SJSA1 (cell line): ENCODE measurements around the gene DOCK9. TPM values are rescaled to one million over a fixed set of nuclear protein-coding genes. Genes with fewer than 3 reads are reported as not detected.

ENCODE experiments used
- DNase-seq, 2 experiments: peaks; one replicate each; pipeline ENCODE4 v3.0.0-alpha.2; 2015 to 2020; ENCODE audit warnings: low spot score in 2 of 2, low read depth in 1 of 2
- H3K27ac ChIP-seq: fragments of 250-450 bp; sonication (Bioruptor Pico); 2 replicates; pipeline ENCODE4 v1.5.1; 2020; ENCODE audit warnings: mild to moderate bottlenecking, moderate library complexity
- H3K27me3 ChIP-seq: fragments of 250-450 bp; sonication (Bioruptor Pico); replicated peaks from 2 replicates; pipeline ENCODE4 v1.5.1; 2020; ENCODE audit warnings: mild to moderate bottlenecking, moderate library complexity
- H3K36me3 ChIP-seq: fragments of 250-450 bp; sonication (Bioruptor Pico); 2 replicates; pipeline ENCODE4 v1.5.1; 2020; ENCODE audit warnings: mild to moderate bottlenecking
- H3K4me1 ChIP-seq: fragments of 250-450 bp; sonication (Bioruptor Pico); replicated peaks from 2 replicates; pipeline ENCODE4 v1.6.1; 2021; ENCODE audit warnings: mild to moderate bottlenecking
- H3K4me3 ChIP-seq: fragments of 250-450 bp; sonication (Bioruptor Pico); 2 replicates; pipeline ENCODE4 v1.5.1; 2020; ENCODE audit warnings: mild to moderate bottlenecking
- H3K9me3 ChIP-seq: fragments of 250-450 bp; sonication (Bioruptor Pico); replicated peaks from 2 replicates; pipeline ENCODE4 v1.5.1; 2020; ENCODE audit warnings: mild to moderate bottlenecking
- total RNA-seq: library from RNA; depleted of rRNA; stranded (reverse); fragments of >200 nt; shearing (Covaris generic); gene quantifications from 2 replicates; pipeline ENCODE4 v1.2.3, GENCODE V29; 2014

The DOCK9 gene
- total RNA-seq, 1 experiment from 2014 or later = 122 TPM

- Histone ChIP-seq H3K27ac (no peak overlapping the region), H3K4me3 (no peak overlapping the region), H3K36me3 (peaks cover 24% of the 10 kb centered on the region), H3K4me1 (peaks cover 16% of the 10 kb centered on the region), H3K9me3 (no peaks in the 10 kb centered on the region), H3K27me3 (no peaks in the 10 kb centered on the region)
- DNase-seq = peak in 1 of 2 experiments; percentile 66
Observed at GRCh38 chr13:98809345-98809777, 168.5 kb downstream of the DOCK9 start.

DNA sequence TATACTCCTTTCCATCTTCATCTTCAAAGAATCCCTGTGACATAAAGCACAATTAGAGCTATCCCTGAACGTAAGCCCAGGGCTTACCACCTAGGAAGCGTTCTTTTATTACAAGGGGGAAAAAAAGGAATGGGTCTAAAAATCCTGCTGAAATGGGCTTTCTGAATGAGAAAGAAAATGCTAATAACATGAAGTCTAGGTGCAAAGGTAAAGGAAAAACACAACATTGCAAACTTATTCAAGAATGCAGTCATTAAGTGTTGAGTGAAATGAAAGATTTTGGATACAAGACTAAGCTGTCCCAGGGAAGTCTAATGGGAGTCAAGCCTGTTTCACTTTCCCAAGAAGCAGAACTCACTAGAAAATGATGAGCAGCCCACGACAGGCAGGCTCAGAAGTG is 170.1 kb downstream of the DOCK9 start:
- DNase-seq = peak in 1 of 2 experiments; percentile 47
- H3K36me3 ChIP-seq = peaks cover 26% of the 10 kb centered on the region
- H3K4me3 ChIP-seq = no peak overlapping the region
- no peak overlapping the region for H3K27ac ChIP-seq
- no peaks in the 10 kb centered on the region for H3K27me3 ChIP-seq
- H3K4me1 ChIP-seq = peaks cover 5% of the 10 kb centered on the region
- no peaks in the 10 kb centered on the region for H3K9me3 ChIP-seq

GRCh38 chr13:98804336-98804855 is 173.5 kb downstream of the DOCK9 start:
- Histone ChIP-seq H3K27me3 (no peaks in the 10 kb centered on the region), H3K9me3 (no peaks in the 10 kb centered on the region), H3K4me3 (no peak overlapping the region), H3K4me1 (no peaks in the 10 kb centered on the region), H3K27ac (no peak overlapping the region), H3K36me3 (peaks cover 21% of the 10 kb centered on the region)
- DNase-seq = peak in 1 of 2 experiments; percentile 76

DNA sequence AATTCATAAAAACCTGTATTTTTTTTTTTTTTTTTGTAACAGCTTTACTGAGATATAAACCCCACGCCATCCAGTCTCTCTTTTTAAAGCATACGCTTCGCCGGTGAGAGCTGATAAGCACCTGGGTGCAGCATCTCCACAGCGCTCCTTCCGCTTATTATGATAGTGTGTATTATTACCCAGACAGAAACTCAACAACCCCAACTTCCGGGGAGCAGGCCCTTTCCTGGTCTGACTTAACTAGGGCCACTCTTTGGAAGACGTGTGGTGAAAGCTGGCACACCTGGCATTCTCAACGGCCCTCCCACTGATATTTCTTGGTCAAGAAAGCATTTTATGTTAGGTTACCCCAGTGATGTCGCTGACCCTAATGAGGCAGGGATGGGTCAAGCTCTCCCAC is 173.9 kb downstream of the DOCK9 start:
- no peaks in the 10 kb centered on the region for H3K27me3 ChIP-seq
- DNase-seq = peak in 1 of 2 experiments; percentile 68
- H3K4me1 ChIP-seq = no peaks in the 10 kb centered on the region
- no peak overlapping the region for H3K27ac ChIP-seq
- peaks cover 20% of the 10 kb centered on the region for H3K36me3 ChIP-seq
- no peak overlapping the region for H3K4me3 ChIP-seq
- H3K9me3 ChIP-seq = no peaks in the 10 kb centered on the region

- Histone ChIP-seq H3K4me3 (no peak overlapping the region), H3K36me3 (peaks cover 23% of the 10 kb centered on the region), H3K27me3 (no peaks in the 10 kb centered on the region), H3K4me1 (no peaks in the 10 kb centered on the region), H3K9me3 (no peaks in the 10 kb centered on the region), H3K27ac (no peak overlapping the region)
- peak in 1 of 2 experiments; percentile 78 for DNase-seq
Observed at GRCh38 chr13:98803111-98803561, 174.7 kb downstream of the DOCK9 start.

GRCh38 chr13:98802559-98802958 is 175.3 kb downstream of the DOCK9 start:
- no peaks in the 10 kb centered on the region for H3K9me3 ChIP-seq
- H3K27ac ChIP-seq = no peak overlapping the region
- peaks cover 25% of the 10 kb centered on the region for H3K36me3 ChIP-seq
- H3K4me3 ChIP-seq = no peak overlapping the region
- H3K4me1 ChIP-seq = no peaks in the 10 kb centered on the region
- H3K27me3 ChIP-seq = no peaks in the 10 kb centered on the region
- DNase-seq = no peak

DNA sequence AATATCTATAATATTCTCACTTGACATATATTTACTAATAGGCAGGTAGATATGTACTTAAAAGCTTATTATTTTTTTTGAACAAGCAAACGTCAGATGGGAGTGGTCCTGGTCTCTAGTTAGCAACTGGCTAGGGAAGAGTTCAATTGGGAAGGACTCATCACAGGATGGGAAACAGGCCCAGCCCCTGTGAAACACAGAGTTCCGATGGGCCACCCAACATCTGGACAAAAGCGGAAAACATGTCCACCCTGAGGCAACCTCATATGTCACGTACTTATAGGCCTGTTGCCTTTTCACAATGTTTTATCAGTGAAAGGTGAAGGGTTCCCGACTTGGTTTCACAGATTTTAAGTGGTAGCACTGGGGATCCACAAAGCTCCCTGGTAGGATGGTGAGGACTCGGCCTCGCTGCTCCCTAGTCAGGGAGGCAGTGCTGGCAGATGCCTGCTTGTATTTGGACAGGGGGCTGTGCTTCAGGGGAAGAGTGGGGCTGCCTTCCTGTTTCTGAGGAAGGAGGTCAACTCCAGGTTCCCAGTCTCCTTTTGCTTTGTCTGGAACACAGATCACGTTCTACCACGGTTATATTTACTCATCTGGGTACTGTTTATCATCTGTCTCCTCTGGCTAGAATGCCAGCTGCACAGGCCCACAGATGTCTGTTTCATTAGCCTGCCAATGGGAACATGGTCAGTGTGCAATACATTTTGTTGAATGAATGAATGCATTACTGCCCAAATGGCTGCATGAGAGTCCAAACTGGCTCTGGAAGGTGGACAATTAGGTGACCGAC is 176.0 kb downstream of the DOCK9 start:
- Histone ChIP-seq H3K4me3 (no peak overlapping the region), H3K36me3 (peaks cover 30% of the 10 kb centered on the region), H3K27me3 (no peaks in the 10 kb centered on the region), H3K4me1 (no peaks in the 10 kb centered on the region), H3K27ac (no peak overlapping the region), H3K9me3 (no peaks in the 10 kb centered on the region)
- DNase-seq = peak in 1 of 2 experiments; percentile 70

- peak in 1 of 2 experiments; percentile 73 for DNase-seq
- Histone ChIP-seq H3K36me3 (peaks cover 40% of the 10 kb centered on the region), H3K27ac (no peak overlapping the region), H3K4me3 (no peak overlapping the region), H3K27me3 (no peaks in the 10 kb centered on the region), H3K4me1 (no peaks in the 10 kb centered on the region), H3K9me3 (no peaks in the 10 kb centered on the region)
Observed at GRCh38 chr13:98800078-98800477, 177.8 kb downstream of the DOCK9 start.

GRCh38 chr13:98798849-98799645 is 178.8 kb downstream of the DOCK9 start:
- H3K27me3 ChIP-seq = no peaks in the 10 kb centered on the region
- H3K4me3 ChIP-seq = no peak overlapping the region
- peaks cover 39% of the 10 kb centered on the region for H3K36me3 ChIP-seq
- no peak overlapping the region for H3K27ac ChIP-seq
- peak in 1 of 2 experiments; percentile 55 for DNase-seq
- H3K9me3 ChIP-seq = no peaks in the 10 kb centered on the region
- no peaks in the 10 kb centered on the region for H3K4me1 ChIP-seq

DNA sequence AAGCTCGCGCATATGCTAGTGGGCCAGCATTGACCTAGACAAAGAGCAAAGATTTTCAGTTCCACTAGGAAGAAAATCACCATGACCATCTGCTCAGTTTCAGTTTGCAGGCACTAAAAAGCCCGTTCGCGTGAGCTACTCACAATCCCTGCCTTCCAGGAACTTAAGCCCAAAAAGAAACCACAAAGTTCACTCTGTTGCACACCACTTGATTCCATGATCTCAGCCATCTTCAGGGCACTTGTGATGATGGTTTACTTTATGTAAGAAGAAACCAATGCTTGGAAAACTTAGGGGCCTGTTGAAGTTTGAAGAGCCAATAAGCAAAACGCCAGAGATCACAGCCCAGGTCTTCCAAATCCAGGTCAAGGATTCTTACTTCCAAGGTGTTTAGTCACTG is 180.4 kb downstream of the DOCK9 start:
- Histone ChIP-seq H3K9me3 (no peaks in the 10 kb centered on the region), H3K27me3 (no peaks in the 10 kb centered on the region), H3K27ac (no peak overlapping the region), H3K36me3 (peaks cover 39% of the 10 kb centered on the region), H3K4me3 (no peak overlapping the region), H3K4me1 (no peaks in the 10 kb centered on the region)
- DNase-seq = peak in 1 of 2 experiments; percentile 54

DNA sequence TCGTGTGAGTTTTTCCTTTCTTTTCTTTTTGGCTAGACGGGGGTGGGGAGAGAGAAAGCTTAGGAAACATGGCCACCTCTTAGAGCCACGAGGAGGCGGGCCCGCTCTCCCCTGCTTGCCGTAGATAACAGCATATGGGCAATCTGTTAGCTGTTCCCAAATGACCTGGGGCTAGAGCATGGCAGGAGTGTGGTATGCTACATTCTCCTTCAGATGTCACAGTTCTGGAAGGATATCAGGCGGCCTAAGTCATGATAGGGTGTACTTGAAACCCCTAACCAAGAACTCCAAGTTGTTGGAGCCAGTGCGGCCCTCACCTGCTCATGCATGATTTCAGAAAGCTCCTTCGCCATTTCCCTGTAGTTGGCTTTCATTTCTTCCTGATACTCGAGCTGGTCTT is 181.1 kb downstream of the DOCK9 start:
- no peak overlapping the region for H3K27ac ChIP-seq
- H3K9me3 ChIP-seq = no peaks in the 10 kb centered on the region
- no peaks in the 10 kb centered on the region for H3K4me1 ChIP-seq
- H3K27me3 ChIP-seq = no peaks in the 10 kb centered on the region
- H3K36me3 ChIP-seq = peaks cover 39% of the 10 kb centered on the region
- no peak for DNase-seq
- no peak overlapping the region for H3K4me3 ChIP-seq

DNA sequence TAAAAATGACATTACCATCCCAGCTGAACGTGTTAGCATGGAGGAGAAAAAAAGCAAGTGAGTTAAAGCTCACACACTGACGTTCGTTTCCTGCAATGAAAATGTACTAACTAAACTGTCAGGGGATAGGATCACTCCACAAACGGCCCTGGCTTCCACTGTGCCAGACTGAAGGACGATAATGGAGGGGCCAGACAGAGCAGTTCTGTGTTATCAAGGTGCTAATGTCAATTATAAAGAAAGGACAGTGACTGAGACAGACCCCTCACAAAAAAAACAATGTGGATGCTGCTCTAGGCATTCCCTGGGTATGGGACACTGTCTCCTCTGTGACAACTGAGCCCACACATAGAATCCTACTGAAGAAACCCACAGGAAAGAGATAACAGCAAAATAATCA is 181.7 kb downstream of the DOCK9 start:
- Histone ChIP-seq H3K4me3 (no peak overlapping the region), H3K27me3 (no peaks in the 10 kb centered on the region), H3K36me3 (peaks cover 39% of the 10 kb centered on the region), H3K27ac (no peak overlapping the region), H3K4me1 (no peaks in the 10 kb centered on the region), H3K9me3 (no peaks in the 10 kb centered on the region)
- peak in 1 of 2 experiments; percentile 59 for DNase-seq

DNA sequence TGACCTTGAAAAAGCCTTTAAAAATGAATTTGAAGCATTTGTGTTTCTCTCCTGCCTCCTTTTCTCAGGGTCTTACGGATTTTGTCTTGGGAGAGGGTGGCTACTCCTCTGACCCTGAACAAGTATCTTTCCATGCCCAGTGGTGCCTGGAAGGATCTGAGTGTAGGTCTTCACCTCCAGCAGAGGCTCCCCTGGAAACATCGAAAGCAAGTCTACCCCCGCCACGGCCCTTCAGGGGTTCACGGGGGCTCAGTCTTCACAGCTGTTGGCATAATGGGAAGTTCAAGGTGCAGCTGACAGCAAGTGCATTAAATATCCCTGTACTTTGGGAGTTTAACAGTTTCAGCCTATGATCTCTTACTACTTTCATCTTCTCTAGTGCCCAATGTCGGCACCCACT is 182.6 kb downstream of the DOCK9 start:
- no peaks in the 10 kb centered on the region for H3K4me1 ChIP-seq
- H3K4me3 ChIP-seq = no peak overlapping the region
- H3K36me3 ChIP-seq = peaks cover 38% of the 10 kb centered on the region
- DNase-seq = peak in 1 of 2 experiments; percentile 70
- H3K27ac ChIP-seq = no peak overlapping the region
- no peaks in the 10 kb centered on the region for H3K27me3 ChIP-seq
- no peaks in the 10 kb centered on the region for H3K9me3 ChIP-seq

DNA sequence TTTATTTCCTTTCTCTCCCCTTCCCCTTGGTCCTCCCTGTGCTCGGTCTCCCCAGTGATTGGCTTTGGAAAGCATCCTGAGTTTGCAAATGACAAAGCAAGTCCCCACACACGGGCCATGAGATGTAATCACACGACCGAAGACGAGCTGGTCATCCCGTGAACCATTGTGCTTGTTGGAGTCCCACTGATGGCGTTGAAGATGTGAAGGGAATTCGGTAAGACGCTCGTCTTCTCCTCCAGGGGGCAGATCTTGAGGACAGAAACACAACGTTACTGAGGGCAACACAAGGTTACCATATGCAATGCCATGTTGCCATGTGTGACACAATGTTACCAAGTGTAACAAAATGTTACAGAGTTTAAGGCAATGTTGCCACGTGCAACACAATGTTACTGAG is 183.4 kb downstream of the DOCK9 start:
- Histone ChIP-seq H3K4me1 (no peaks in the 10 kb centered on the region), H3K27me3 (no peaks in the 10 kb centered on the region), H3K4me3 (no peak overlapping the region), H3K9me3 (no peaks in the 10 kb centered on the region; the same call in 1 of the 2 replicates), H3K36me3 (peaks cover 35% of the 10 kb centered on the region), H3K27ac (no peak overlapping the region)
- DNase-seq = peak in 1 of 2 experiments; percentile 68
